Skeletal muscle tissue (tissue), 4 donors: Measurements from ENCODE around the gene C12orf57. TPM values are rescaled to one million over a fixed set of nuclear protein-coding genes. Genes with fewer than 3 reads are reported as not detected.
A peak's percentile ranks its signal among the peaks of the same experiment; 100 is the strongest.

Experiments
- H3K27ac ChIP-seq: one replicate; pipeline ENCODE4 v1.7.0; 2013; ENCODE audit warnings: mild to moderate bottlenecking, low read depth, low read length, inconsistent platforms
- H3K27me3 ChIP-seq, 3 donors: one replicate each; pipeline ENCODE4 v1.7.0; 2013; ENCODE audit warnings: low read length in 3 of 3; ENCODE audit not compliant: control insufficient read depth in 3 of 3, insufficient read depth in 3 of 3
- H3K36me3 ChIP-seq, 3 donors: one replicate each; pipeline ENCODE4 v1.7.0; 2013; ENCODE audit warnings: low read length in 3 of 3; ENCODE audit not compliant: control insufficient read depth in 3 of 3, insufficient read depth in 3 of 3
- H3K4me1 ChIP-seq, 3 donors: one replicate each; pipeline ENCODE4 v1.7.0; 2013; ENCODE audit warnings: low read length in 3 of 3, mild to moderate bottlenecking in 3 of 3; ENCODE audit not compliant: control insufficient read depth in 3 of 3, insufficient read depth in 3 of 3
- H3K4me3 ChIP-seq, 3 donors: one replicate each; pipeline ENCODE4 v1.7.0; 2013; ENCODE audit warnings: low read length in 3 of 3
- H3K9ac ChIP-seq, 3 donors: one replicate each; pipeline ENCODE4 v1.7.0; 2013; ENCODE audit warnings: low read length in 3 of 3, mild to moderate bottlenecking in 3 of 3, moderate library complexity in 2 of 3, low read depth in 1 of 3
- H3K9me3 ChIP-seq, 3 donors: one replicate each; pipeline ENCODE4 v1.7.0; 2013; ENCODE audit warnings: low read length in 3 of 3; ENCODE audit not compliant: control insufficient read depth in 3 of 3
- total RNA-seq: library from RNA; depleted of rRNA; stranded (reverse); fragments of >200 nt; gene quantifications from one replicate; pipeline ENCODE4 v1.2.3, GENCODE V29; 2014
- donor health status: Osteomylitis.

Gene C12orf57
- total RNA-seq, 1 donor from 2014 or later, result 205 TPM

DNA sequence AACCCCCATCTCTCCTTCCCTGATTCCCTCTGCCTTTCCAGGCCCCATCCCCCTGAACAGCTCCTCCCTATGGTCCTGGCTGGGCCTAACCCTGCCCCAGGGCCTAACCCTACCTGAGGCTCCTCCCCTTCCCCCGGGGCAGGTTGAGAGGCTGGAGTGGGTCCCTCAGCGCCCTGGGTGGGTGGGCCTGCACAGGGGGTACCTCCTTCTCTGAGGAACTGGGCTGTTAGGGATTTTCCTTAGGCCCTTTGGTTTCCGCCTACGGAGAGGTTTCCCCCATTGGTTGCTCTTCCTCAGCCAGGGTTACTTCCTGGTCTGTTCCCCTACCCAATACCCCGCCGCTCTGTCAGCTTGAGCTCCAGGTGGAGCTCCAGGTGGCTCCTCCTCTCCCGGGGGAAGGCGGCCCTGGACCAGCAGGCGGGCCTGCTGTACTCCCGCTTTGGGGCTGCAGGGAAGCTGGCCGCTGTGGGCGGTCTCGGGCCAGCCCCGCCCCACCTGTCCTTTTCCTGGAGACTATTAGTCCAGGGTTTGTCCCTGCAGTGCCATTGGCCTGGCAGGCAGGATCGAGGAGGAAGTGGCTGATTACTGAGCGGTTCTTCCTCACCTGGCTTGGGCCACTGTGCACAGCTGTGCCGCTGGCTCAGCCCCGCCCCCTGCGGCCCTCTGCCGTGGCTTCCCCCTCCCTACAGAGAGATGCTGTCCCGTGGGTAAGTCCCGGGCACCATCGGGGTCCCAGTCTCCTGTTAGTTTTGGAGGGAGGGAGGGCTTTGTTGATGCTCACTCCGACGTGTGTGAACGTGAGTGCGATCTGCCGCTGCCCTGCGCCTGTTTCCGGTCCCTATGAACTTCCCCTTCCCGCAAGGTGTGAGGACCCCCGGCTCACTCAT lies 2.5 kb downstream of the C12orf57 start:
- Histone ChIP-seq H3K36me3 (peaks cover 14 to 21% (median 19%) of the 10 kb centered on the region in 3 donors), H3K9ac (peak overlapping the region in 1 of 3 donors; percentile 33), H3K9me3 (no peaks in the 10 kb centered on the region), H3K27ac (no peak overlapping the region), H3K4me1 (peaks cover 28 to 53% (median 30%) of the 10 kb centered on the region in 3 donors), H3K4me3 (peak overlapping the region in 1 of 3 donors; percentile 23), H3K27me3 (no peaks in the 10 kb centered on the region)

- peak overlapping the region in 1 of 3 donors; percentile 23 for H3K4me3 ChIP-seq
- peaks cover 14 to 18% (median 15%) of the 10 kb centered on the region in 3 donors for H3K36me3 ChIP-seq
These were observed 3.1 kb downstream of the C12orf57 start for GRCh38 chr12:6946920-6947374.

DNA sequence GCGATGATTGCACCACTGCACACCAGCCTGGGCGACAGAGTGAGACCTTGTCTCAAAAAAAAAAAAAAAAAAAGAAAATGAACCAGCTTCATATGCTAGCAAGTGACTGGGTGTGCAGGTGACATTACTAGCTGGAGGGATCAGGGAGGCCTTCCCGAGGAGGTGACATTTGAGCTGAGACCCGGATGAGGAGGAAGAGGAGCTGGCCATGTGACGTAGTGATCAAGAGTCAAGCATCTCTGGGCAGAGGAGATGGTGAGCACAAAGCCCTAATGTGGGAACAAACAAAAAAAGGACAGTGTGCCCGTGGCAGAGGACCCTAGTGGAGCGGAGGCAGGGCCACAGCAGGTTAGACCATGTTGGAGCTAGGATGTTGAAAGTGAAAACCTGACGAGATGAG lies 3.8 kb downstream of the C12orf57 start:
- Histone ChIP-seq H3K9ac (no peak overlapping the region), H3K27ac (no peak overlapping the region), H3K9me3 (no peaks in the 10 kb centered on the region), H3K36me3 (peaks cover 14 to 18% (median 15%) of the 10 kb centered on the region in 3 donors), H3K4me1 (peaks cover 25 to 45% (median 30%) of the 10 kb centered on the region in 3 donors), H3K27me3 (no peaks in the 10 kb centered on the region), H3K4me3 (no peak overlapping the region)

More at GRCh38 chr12:6946920-6947374, 3.1 kb downstream of the C12orf57 start:
- peaks cover 28 to 48% (median 30%) of the 10 kb centered on the region in 3 donors for H3K4me1 ChIP-seq
- H3K27me3 ChIP-seq, result no peaks in the 10 kb centered on the region
- H3K9me3 ChIP-seq, result no peaks in the 10 kb centered on the region
- H3K27ac ChIP-seq, result no peak overlapping the region
- H3K9ac ChIP-seq, result peak overlapping the region in 1 of 3 donors; percentile 33

DNA sequence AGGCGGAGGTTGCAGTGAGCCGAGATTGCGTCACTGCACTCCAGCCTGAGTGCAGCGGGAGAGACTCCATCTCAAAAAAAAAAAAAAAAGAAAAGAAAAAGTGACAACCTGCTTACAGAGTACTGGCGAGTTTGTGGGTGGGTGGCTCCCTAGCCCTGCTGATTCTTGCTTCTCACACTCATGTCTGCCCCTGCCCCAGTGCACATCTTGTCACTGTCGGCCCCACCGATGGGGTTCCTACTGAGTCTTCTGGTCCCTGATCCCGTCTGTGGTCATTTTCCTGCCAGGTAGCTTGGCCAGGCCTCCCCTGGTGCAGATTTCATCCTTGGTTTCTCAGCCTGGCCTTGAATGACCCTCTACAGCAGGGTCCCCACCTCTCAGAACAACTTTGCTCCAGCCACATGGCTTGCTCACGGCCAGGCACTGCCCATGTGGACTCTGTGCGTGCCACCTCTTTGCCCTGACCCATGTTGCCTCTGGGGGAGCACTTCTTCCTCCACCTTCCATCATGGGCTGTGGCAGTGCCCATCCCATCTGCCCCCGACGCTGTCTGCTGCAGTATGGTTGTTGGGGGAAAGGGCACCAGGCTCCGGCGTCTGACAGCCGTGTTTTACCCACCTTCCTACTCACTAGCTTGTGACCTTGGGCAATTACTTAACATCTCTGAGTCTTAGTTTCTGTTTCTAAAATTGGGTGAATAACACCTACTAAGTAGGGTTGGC lies 5.2 kb downstream of the C12orf57 start:
- Histone ChIP-seq H3K9ac (peak overlapping the region in 2 of 3 donors; percentile 20 to 50), H3K4me3 (no peak overlapping the region), H3K9me3 (no peaks in the 10 kb centered on the region), H3K27ac (no peak overlapping the region), H3K27me3 (no peaks in the 10 kb centered on the region), H3K4me1 (peaks cover 25 to 38% (median 27%) of the 10 kb centered on the region in 3 donors), H3K36me3 (peaks cover 14 to 18% (median 15%) of the 10 kb centered on the region in 3 donors)

GRCh38 chr12:6950401-6950801 lies 6.6 kb downstream of the C12orf57 start:
- peaks cover 18 to 36% (median 25%) of the 10 kb centered on the region in 3 donors for H3K4me1 ChIP-seq

DNA sequence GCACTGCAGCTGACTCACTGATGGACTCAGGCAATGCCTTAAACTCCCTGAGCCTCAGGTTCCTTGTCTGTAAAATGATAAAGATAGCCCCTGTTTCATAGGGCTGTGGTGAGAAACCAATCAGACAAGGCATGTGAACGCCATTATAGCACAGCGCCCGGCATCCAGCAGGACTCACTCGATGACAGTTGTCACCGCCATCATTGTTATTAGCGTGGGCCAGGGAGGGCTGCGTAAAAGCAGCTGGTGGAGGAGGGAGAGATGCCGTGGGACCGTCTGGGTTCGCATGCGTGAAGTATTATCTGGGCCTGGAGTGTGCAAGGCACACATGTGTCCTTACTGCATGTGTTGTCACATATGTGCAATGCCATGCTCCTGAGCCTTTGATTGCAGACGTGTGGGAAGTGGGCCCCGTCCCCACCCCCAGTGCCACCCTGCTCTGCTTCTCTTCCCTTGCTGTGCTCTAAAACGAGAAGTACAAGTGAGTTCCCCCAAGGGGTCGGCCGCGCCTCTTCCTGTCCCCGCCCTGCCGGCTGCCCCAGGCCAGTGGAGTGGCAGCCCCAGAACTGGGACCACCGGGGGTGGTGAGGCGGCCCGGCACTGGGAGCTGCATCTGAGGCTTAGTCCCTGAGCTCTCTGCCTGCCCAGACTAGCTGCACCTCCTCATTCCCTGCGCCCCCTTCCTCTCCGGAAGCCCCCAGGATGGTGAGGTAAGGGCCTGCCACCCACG lies 7.2 kb downstream of the C12orf57 start, which contains the start of gene PTPN6:
Gene PTPN6, plus strand, starts transcription at position 546 of the 730 bp plus-strand sequence. Its CDS starts 157 bp downstream, at position 703.
- Histone ChIP-seq H3K9ac (peak within 1 kb of the TSS in 2 of 3 donors; percentile 32 to 43), H3K4me1 (peaks cover 12 to 32% (median 20%) of the 10 kb centered on the region in 3 donors), H3K27me3 (no peaks in the 10 kb centered on the region), H3K36me3 (peaks cover 6 to 10% (median 6%) of the 10 kb centered on the region in 3 donors), H3K27ac (peak within 1 kb of the TSS; percentile 69), H3K9me3 (no peaks in the 10 kb centered on the region), H3K4me3 (peak within 1 kb of the TSS; percentile 6 to 56 (median 48))

More at GRCh38 chr12:6950401-6950801, 6.6 kb downstream of the C12orf57 start:
- H3K27me3 ChIP-seq, result no peaks in the 10 kb centered on the region
- H3K9ac ChIP-seq, result no peak overlapping the region
- no peak overlapping the region for H3K4me3 ChIP-seq
- peaks cover 10 to 16% (median 12%) of the 10 kb centered on the region in 3 donors for H3K36me3 ChIP-seq
- no peaks in the 10 kb centered on the region for H3K9me3 ChIP-seq
- no peak overlapping the region for H3K27ac ChIP-seq

GRCh38 chr12:6951551-6952120 lies 7.8 kb downstream of the C12orf57 start:
- Histone ChIP-seq H3K9me3 (no peaks in the 10 kb centered on the region), H3K27me3 (no peaks in the 10 kb centered on the region), H3K36me3 (peaks cover 4 to 8% (median 5%) of the 10 kb centered on the region in 3 donors), H3K27ac (peak overlapping the region; percentile 69), H3K4me3 (peak overlapping the region; percentile 6 to 56 (median 30)), H3K9ac (peak overlapping the region in 1 of 3 donors; percentile 32), H3K4me1 (peaks cover 7 to 27% (median 15%) of the 10 kb centered on the region in 3 donors)

DNA sequence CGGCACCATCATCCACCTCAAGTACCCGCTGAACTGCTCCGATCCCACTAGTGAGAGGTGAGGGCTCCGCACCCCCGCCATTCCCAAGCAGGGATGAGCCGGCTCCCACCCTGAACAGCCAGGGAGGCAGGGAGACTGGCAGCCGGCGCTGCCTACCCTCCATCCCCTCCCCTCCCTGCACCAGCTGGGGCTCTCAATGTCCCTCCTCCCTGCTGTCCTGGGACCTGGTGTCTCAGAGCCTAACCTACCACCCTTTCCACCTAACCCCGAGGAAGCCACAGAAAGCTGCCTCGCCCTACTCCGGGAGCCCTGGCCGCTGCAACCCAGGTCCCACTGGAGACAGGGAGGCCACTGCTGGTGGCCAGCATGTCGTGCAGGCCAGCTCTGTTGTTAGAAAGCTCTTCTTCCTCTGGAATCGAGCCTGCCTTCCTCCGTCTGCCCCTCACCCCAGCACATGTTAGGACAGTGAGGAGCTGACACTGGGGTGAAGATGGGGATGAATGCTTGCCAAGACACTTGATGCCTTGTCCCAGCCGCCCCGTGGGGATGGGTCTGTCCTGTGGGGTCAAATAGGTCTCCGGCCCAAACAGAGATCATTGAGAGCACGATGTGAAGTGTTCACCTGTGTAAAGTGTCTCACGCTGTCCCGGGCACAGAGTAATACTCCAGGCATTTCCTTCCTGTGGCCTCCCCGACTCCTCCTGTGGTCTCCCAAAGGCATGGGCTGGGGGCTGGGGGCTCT lies 8.5 kb downstream of the C12orf57 start:
- H3K9ac ChIP-seq, result peak overlapping the region; percentile 25 to 43 (median 32)
- H3K4me3 ChIP-seq, result peak overlapping the region; percentile 13 to 56 (median 48)
- peaks cover 0 to 4% (median 2%) of the 10 kb centered on the region in 3 donors for H3K36me3 ChIP-seq
- H3K9me3 ChIP-seq, result no peaks in the 10 kb centered on the region
- peak overlapping the region; percentile 69 for H3K27ac ChIP-seq
- H3K4me1 ChIP-seq, result peaks cover 7 to 23% (median 12%) of the 10 kb centered on the region in 3 donors
- no peaks in the 10 kb centered on the region for H3K27me3 ChIP-seq
